HL-60 (cell line): ENCODE results near the gene XPNPEP1.

Experiments
- GABPA ChIP-seq: IDR thresholded peaks from 2 replicates; pipeline ENCODE4 v1.6.1; 2012; ENCODE audit warnings: low read depth
- POLR2AphosphoS5 ChIP-seq: IDR thresholded peaks from 2 replicates; pipeline ENCODE4 v1.6.1; 2012; ENCODE audit warnings: low read depth
- REST ChIP-seq: IDR thresholded peaks from 2 replicates; pipeline ENCODE4 v1.6.1; 2012; ENCODE audit warnings: low read depth; ENCODE audit not compliant: insufficient replicate concordance
- SPI1 ChIP-seq: IDR thresholded peaks from 2 replicates; pipeline ENCODE4 v1.6.1; 2012; ENCODE audit warnings: low read depth, mild to moderate bottlenecking, borderline replicate concordance
- TF ChIP-seq, protein P1 (sequence below): IDR thresholded peaks from one replicate; pipeline ENCODE4 v1.5.1; 2011; ENCODE audit warnings: low read length, control low read depth, inconsistent platforms; ENCODE audit not compliant: insufficient read depth

DNA sequence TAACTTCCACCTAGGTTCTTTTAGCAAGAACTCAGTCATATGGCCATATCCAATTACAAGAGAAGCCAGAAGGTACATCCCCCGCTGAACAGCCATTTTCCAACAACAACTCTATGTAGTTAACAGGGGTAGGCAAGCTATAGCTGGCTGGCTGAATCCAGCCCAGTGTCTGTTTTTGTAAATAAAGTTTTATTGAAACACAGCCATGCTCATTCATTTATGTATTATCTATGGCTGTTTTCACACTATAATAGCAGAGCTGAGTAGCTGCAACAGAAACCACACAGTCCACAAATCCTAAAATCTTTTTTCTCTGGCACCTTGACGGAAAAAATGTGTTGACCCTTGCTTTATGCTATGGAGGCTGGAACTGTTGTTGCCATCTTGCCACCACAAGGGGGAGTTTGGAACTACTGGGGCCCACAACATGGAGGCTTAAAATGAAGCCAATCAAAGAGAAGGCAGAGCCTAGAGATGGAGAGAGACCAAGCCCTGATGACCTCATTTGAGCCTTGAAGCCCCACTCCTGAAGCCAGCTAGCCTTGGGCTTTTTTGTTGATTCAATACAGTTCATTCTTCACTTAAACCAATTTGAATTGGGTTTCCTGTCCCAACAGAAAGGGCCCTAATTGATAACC lies 33.3 kb upstream of the XPNPEP1 start:
- no peak for TF ChIP-seq POLR2AphosphoS5
- TF ChIP-seq, protein P1, sequence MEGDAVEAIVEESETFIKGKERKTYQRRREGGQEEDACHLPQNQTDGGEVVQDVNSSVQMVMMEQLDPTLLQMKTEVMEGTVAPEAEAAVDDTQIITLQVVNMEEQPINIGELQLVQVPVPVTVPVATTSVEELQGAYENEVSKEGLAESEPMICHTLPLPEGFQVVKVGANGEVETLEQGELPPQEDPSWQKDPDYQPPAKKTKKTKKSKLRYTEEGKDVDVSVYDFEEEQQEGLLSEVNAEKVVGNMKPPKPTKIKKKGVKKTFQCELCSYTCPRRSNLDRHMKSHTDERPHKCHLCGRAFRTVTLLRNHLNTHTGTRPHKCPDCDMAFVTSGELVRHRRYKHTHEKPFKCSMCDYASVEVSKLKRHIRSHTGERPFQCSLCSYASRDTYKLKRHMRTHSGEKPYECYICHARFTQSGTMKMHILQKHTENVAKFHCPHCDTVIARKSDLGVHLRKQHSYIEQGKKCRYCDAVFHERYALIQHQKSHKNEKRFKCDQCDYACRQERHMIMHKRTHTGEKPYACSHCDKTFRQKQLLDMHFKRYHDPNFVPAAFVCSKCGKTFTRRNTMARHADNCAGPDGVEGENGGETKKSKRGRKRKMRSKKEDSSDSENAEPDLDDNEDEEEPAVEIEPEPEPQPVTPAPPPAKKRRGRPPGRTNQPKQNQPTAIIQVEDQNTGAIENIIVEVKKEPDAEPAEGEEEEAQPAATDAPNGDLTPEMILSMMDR, result peak; percentile 41
- no peak for TF ChIP-seq SPI1
- TF ChIP-seq REST, result no peak
- TF ChIP-seq GABPA, result no peak
